SK-N-SH (cell line): ENCODE data around the gene SSPN. TPM values are rescaled to one million over a fixed set of nuclear protein-coding genes. Genes with fewer than 3 reads are reported as not detected.

Experiments
- CTCF ChIA-PET: fragments of 300-600, 350-600 bp; formaldehyde crosslinking; extraction: SDS; loops from one replicate; lab custom pipeline; 2021; lab: Yijun Ruan, JAX
- POLR2A ChIA-PET: fragments of 350-600 bp; sonication (Branson Sonifier 250); formaldehyde crosslinking; extraction: SDS; loops from one replicate; lab custom pipeline; 2020; ENCODE audit warnings: antibody characterized with exemption, inconsistent platforms; lab: Yijun Ruan, JAX
- DNase-seq: peaks from one replicate; pipeline ENCODE4 v3.0.0; 2012
- H2AFZ ChIP-seq: fragments of 200-600 bp; sonication (generic); 2 replicates; pipeline ENCODE4 v1.8.1; 2016; ENCODE audit warnings: antibody characterized with exemption, mild to moderate bottlenecking, low read depth
- H3F3A ChIP-seq: fragments of 200-600 bp; sonication (generic); replicated peaks from 2 replicates; pipeline ENCODE3; 2016; ENCODE audit warnings: antibody characterized with exemption, mild to moderate bottlenecking; ENCODE audit not compliant: insufficient read depth
- H3K27ac ChIP-seq, 2 experiments: fragments of 200-500 bp in 1 of 2; fragments of 200-600 bp in 1 of 2; sonication (Bioruptor generic) in 1 of 2; sonication (generic), shearing (Covaris generic) in 1 of 2; 2 replicates each; pipeline versions ENCODE4 v1.5.1 to v1.6.1; 2014 to 2016; ENCODE audit warnings: low read depth in 2 of 2, inconsistent platforms in 1 of 2, low read length in 1 of 2, mild to moderate bottlenecking in 1 of 2, mixed read lengths in 1 of 2
- H3K27me3 ChIP-seq: fragments of 200-600 bp; sonication (generic), shearing (Covaris generic); 2 replicates; pipeline ENCODE4 v1.6.1; 2016; ENCODE audit warnings: mixed run types; ENCODE audit not compliant: insufficient read depth
- H3K36me3 ChIP-seq, 2 experiments: fragments of 200-500 bp in 1 of 2; fragments of 200-600 bp in 1 of 2; sonication (Bioruptor generic) in 1 of 2; sonication (generic) in 1 of 2; replicated peaks in 1 of 2; 2 replicates each; pipeline versions ENCODE3 to v1.5.1; 2014 to 2016; ENCODE audit warnings: low read length in 1 of 2, mild to moderate bottlenecking in 1 of 2; ENCODE audit not compliant: insufficient read depth in 2 of 2, control insufficient read depth in 1 of 2
- H3K4me1 ChIP-seq, 2 experiments: fragments of 200-500 bp in 1 of 2; fragments of 200-600 bp in 1 of 2; sonication (Bioruptor generic) in 1 of 2; sonication (generic), shearing (Covaris generic) in 1 of 2; 2 replicates each; pipeline versions ENCODE4 v1.5.1 to v1.6.1; 2014 to 2016; ENCODE audit warnings: low read depth in 1 of 2, low read length in 1 of 2, mixed run types in 1 of 2; ENCODE audit not compliant: insufficient read depth in 2 of 2, control insufficient read depth in 1 of 2
- H3K4me2 ChIP-seq: fragments of 200-600 bp; sonication (generic), shearing (Covaris generic); 2 replicates; pipeline ENCODE4 v1.6.1; 2017; ENCODE audit warnings: mixed run types
- H3K4me3 ChIP-seq, 2 experiments: fragments of 200-500 bp in 1 of 2; fragments of 200-600 bp in 1 of 2; sonication (Bioruptor generic) in 1 of 2; sonication (generic), shearing (Covaris generic) in 1 of 2; 2 replicates each; pipeline versions ENCODE4 v1.5.1 to v1.8.1; 2014 to 2016; ENCODE audit warnings: low read depth in 2 of 2, inconsistent platforms in 1 of 2, low read length in 1 of 2, mild to moderate bottlenecking in 1 of 2, mixed read lengths in 1 of 2, moderate library complexity in 1 of 2
- H3K79me2 ChIP-seq: fragments of 200-600 bp; sonication (generic); 2 replicates; pipeline ENCODE4 v1.8.1; 2017; ENCODE audit warnings: mild to moderate bottlenecking; ENCODE audit not compliant: insufficient read depth
- H3K9ac ChIP-seq: fragments of 200-600 bp; sonication (generic); 2 replicates; pipeline ENCODE4 v1.6.1; 2017; ENCODE audit warnings: mixed run types
- H3K9me2 ChIP-seq: fragments of 200-600 bp; sonication (generic); 2 replicates; pipeline ENCODE4 v1.6.1; 2017; ENCODE audit warnings: mixed run types
- H3K9me3 ChIP-seq: fragments of 200-600 bp; sonication (generic); 2 replicates; pipeline ENCODE4 v1.6.1; 2017; ENCODE audit warnings: mixed run types, mild to moderate bottlenecking, moderate library complexity
- H4K20me1 ChIP-seq: fragments of 200-600 bp; sonication (generic); 2 replicates; pipeline ENCODE4 v1.6.1; 2017; ENCODE audit warnings: mild to moderate bottlenecking, mixed run types; ENCODE audit not compliant: insufficient read depth
- CHD2 ChIP-seq: fragments of 150-350 bp; IDR thresholded peaks from 2 replicates; pipeline ENCODE4 v1.6.1; 2018; ENCODE audit warnings: low read length; ENCODE audit not compliant: partially characterized antibody
- EZH2phosphoT487 ChIP-seq: fragments of 200-600 bp; sonication (generic); IDR thresholded peaks from 2 replicates; pipeline ENCODE4 v1.6.1; 2017; ENCODE audit warnings: low read depth, mixed run types, mild to moderate bottlenecking, antibody characterized with exemption, moderate library complexity, borderline replicate concordance
- FOSL2 ChIP-seq: IDR thresholded peaks from 2 replicates; pipeline ENCODE4 v1.4.0; 2012; ENCODE audit warnings: low read depth, mild to moderate bottlenecking, moderate library complexity, borderline replicate concordance
- JUND ChIP-seq: IDR thresholded peaks from 2 replicates; pipeline ENCODE4 v1.4.0; 2012
- MXI1 ChIP-seq: IDR thresholded peaks from 2 replicates; pipeline ENCODE4 v1.6.1; 2012; ENCODE audit warnings: mild to moderate bottlenecking, low read depth, low read length, improper control_type of control experiment
- POLR2AphosphoS5 ChIP-seq: IDR thresholded peaks from 2 replicates; pipeline ENCODE4 v1.6.1; 2012; ENCODE audit warnings: low read depth, low read length
- RFX5 ChIP-seq: IDR thresholded peaks from 2 replicates; pipeline ENCODE4 v1.6.1; 2012; ENCODE audit warnings: mild to moderate bottlenecking, improper control_type of control experiment, low read length
- SIN3A ChIP-seq: IDR thresholded peaks from 2 replicates; pipeline ENCODE4 v1.6.1; 2012; ENCODE audit warnings: low read depth, mild to moderate bottlenecking, low read length, moderate library complexity, borderline replicate concordance
- TAF1 ChIP-seq: IDR thresholded peaks from 2 replicates; pipeline ENCODE4 v1.6.1; 2012; ENCODE audit warnings: low read depth, mild to moderate bottlenecking, low read length, moderate library complexity, borderline replicate concordance
- TCF12 ChIP-seq: IDR thresholded peaks from 2 replicates; pipeline ENCODE4 v1.4.0; 2012
- YY1 ChIP-seq: IDR thresholded peaks from 2 replicates; pipeline ENCODE4 v1.4.0; 2012; ENCODE audit warnings: low read depth, mild to moderate bottlenecking
- WGBS: methylation state at CpG from one replicate; pipeline ENCODE4 v1.1.6; 2017; ENCODE audit warnings: low lambda C conversion rate; 5-methylcytosine and 5-hydroxymethylcytosine counted together
- polyA plus RNA-seq, 3 experiments: library from polyadenylated mRNA; depleted of rRNA; stranded (reverse); fragments of >200 nt; gene quantifications; 2 replicates each; pipeline ENCODE4 v1.2.3, GENCODE V29; 2012
- TF ChIP-seq, protein P1 (sequence below): IDR thresholded peaks from 2 replicates; pipeline ENCODE4 v1.4.0; 2012; ENCODE audit warnings: low read depth, borderline replicate concordance
- TF ChIP-seq, protein P2 (sequence below): IDR thresholded peaks from 2 replicates; pipeline ENCODE4 v1.4.0; 2012; ENCODE audit warnings: low read depth
- TF ChIP-seq, protein P3 (sequence below): fragments of 150-350 bp; IDR thresholded peaks from 2 replicates; pipeline ENCODE4 v1.6.1; 2016; ENCODE audit warnings: mild to moderate bottlenecking, low read depth, low read length

Gene SSPN
- polyA plus RNA-seq, 1 of the 3 experiments (the other 2 are of a cell fraction), result 5.9 TPM

DNA sequence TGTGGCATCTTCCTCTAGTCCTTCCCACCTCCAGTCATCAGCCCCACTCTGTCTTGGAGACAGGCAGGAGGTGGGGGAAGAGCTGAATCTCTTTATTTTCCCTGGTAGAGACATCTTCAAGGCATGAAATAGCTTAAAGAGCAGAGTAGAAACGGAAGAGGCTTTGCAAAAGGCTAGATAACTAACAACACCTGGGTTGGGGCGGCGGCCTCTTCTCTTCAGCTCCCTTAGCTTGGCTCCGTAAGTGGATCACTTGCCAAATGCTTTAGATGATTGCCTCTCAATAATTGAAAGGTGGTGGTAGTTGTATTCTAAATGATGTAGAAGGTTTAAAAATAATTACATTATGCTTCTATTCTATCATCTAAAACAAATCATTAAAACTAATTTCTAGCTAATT lies 36.1 kb downstream of the SSPN start:
- no peaks in the 10 kb centered on the region for H3K36me3 ChIP-seq
- H3K27me3 ChIP-seq, result no peaks in the 10 kb centered on the region
- H3K9ac ChIP-seq, result no peak overlapping the region
- H3K4me3 ChIP-seq, result no peak overlapping the region
- H3K9me2 ChIP-seq, result no peaks in the 10 kb centered on the region
- DNase-seq, result no peak
- H3K4me2 ChIP-seq, result no peak overlapping the region
- H3K27ac ChIP-seq, result no peak overlapping the region
- no peaks in the 10 kb centered on the region for H3K9me3 ChIP-seq
- no peaks in the 10 kb centered on the region for H3K79me2 ChIP-seq
- WGBS, result 73% methylated on average over 4 of the region's 4 CpGs
- no peaks in the 10 kb centered on the region for H4K20me1 ChIP-seq
- no peak for TF ChIP-seq MXI1
- no peak for TF ChIP-seq TCF12
- TF ChIP-seq, protein P1, sequence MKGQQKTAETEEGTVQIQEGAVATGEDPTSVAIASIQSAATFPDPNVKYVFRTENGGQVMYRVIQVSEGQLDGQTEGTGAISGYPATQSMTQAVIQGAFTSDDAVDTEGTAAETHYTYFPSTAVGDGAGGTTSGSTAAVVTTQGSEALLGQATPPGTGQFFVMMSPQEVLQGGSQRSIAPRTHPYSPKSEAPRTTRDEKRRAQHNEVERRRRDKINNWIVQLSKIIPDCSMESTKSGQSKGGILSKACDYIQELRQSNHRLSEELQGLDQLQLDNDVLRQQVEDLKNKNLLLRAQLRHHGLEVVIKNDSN, result no peak
- TF ChIP-seq YY1, result no peak
- no peak for TF ChIP-seq TAF1
- no peak for TF ChIP-seq FOSL2
- no peak for TF ChIP-seq CHD2
- TF ChIP-seq, protein P2, sequence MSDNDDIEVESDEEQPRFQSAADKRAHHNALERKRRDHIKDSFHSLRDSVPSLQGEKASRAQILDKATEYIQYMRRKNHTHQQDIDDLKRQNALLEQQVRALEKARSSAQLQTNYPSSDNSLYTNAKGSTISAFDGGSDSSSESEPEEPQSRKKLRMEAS, result no peak
- TF ChIP-seq, protein P3, sequence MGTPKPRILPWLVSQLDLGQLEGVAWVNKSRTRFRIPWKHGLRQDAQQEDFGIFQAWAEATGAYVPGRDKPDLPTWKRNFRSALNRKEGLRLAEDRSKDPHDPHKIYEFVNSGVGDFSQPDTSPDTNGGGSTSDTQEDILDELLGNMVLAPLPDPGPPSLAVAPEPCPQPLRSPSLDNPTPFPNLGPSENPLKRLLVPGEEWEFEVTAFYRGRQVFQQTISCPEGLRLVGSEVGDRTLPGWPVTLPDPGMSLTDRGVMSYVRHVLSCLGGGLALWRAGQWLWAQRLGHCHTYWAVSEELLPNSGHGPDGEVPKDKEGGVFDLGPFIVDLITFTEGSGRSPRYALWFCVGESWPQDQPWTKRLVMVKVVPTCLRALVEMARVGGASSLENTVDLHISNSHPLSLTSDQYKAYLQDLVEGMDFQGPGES, result no peak
- no peak for TF ChIP-seq EZH2phosphoT487
- no peak for TF ChIP-seq JUND
- no peak for TF ChIP-seq POLR2AphosphoS5
- CTCF ChIA-PET, result no interaction called here
- H3K4me1 ChIP-seq, result peaks cover 0 to 5% of the 10 kb centered on the region in 2 experiments; a peak in 2 of 4 replicates
- H2AFZ ChIP-seq, result no peak overlapping the region
- POLR2A ChIA-PET, result no interaction called here
- H3F3A ChIP-seq, result no peaks in the 10 kb centered on the region

DNA sequence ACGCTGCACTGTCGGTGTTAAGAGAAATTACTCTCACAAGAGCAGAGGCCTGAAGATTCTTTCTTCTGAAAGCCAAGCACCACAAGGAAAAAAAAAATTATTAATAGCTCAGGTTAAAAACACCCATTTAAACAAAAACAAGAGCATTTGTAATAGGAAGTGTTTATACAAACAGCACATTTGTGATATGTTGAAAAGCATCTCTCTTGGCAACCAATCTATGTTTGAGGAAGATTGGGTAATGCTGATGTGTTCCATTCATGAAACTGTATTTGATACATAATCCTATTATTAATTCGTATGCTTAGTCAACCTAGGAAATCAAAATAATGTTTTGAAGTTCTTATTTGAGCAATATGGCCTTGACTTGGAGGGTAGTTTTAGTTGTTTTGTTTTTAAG lies 36.5 kb downstream of the SSPN start:
- no peak for TF ChIP-seq RFX5
- TF ChIP-seq MXI1, result no peak
- no peak for TF ChIP-seq CHD2
- TF ChIP-seq FOSL2, result no peak
- no peak for TF ChIP-seq SIN3A
- TF ChIP-seq TAF1, result no peak
- H3K27ac ChIP-seq, result no peak overlapping the region
- POLR2A ChIA-PET, result no interaction called here
- no peak overlapping the region for H3K4me3 ChIP-seq
- 87% methylated on average over 3 of the region's 3 CpGs for WGBS
- no peaks in the 10 kb centered on the region for H3K79me2 ChIP-seq
- no peaks in the 10 kb centered on the region for H3K36me3 ChIP-seq
- no peak for DNase-seq
- no peak overlapping the region for H2AFZ ChIP-seq
- CTCF ChIA-PET, result no interaction called here
- no peaks in the 10 kb centered on the region for H3K9me2 ChIP-seq
- H3K9ac ChIP-seq, result no peak overlapping the region
- H4K20me1 ChIP-seq, result no peaks in the 10 kb centered on the region
- peaks cover 0 to 3% of the 10 kb centered on the region in 2 experiments; a peak in 2 of 4 replicates for H3K4me1 ChIP-seq
- no peaks in the 10 kb centered on the region for H3K9me3 ChIP-seq
- no peaks in the 10 kb centered on the region for H3F3A ChIP-seq
- no peaks in the 10 kb centered on the region for H3K27me3 ChIP-seq
- H3K4me2 ChIP-seq, result no peak overlapping the region
